Heart left ventricle (tissue), 13 donors: ENCODE measurements around the gene DAB1.

Experiments used
- CTCF ChIP-seq, 12 donors: fragments of 200-600 bp; sonication (generic) in 4 of 12; IDR thresholded peaks; one replicate each; pipeline versions ENCODE4 v1.5.0 to v1.8.0; 2018 to 2022; ENCODE audit warnings: antibody characterized with exemption in 12 of 12, mild to moderate bottlenecking in 5 of 12
- POLR2A ChIP-seq, 2 donors: fragments of 450-650 bp; IDR thresholded peaks; one replicate each; pipeline ENCODE4 v1.6.1; 2017; ENCODE audit warnings: antibody characterized with exemption in 2 of 2, mild to moderate bottlenecking in 2 of 2, moderate library complexity in 2 of 2
- donor health status: ischemic (EF 13 %, LVEDD 7.1; RV severe dilation, severe dysfunction).
- donor health status: DM: no; HTN: yes; CAD: no.
- donor health status: DM: no; HTN: no; CAD: no.
- donor health status: ischemic (EF 25% LVEDD 6.9; RV normal size, moderate dysfunction).
- donor health status: ischemic (EF 25% LVEDD 5.7; RV mildly dilated, moderate dysfunction).
- donor health status: ischemic (EF 35%, LVEDD 5.7; RV mildly dilated, moderate dysfunction).
- donor health status: nonischemic (EF 11% LVEDD 7.7; RV severe dilation, severe dysfunction).
- donor health status: DM: yes; HTN: yes; CAD: no.
- donor health status: PGD.
- donor health status: ischemic (EF 29% LVEDD 5.4; RV normal size, mild dysfunction).
- donor health status: nonischemic (EF 23%, LVEDD 6.1; RV moderate dilation, normal function).

GRCh38 chr1:57464756-57465155, 40.9 kb upstream of the DAB1 start:
- TF ChIP-seq CTCF (IDR thresholded peaks at IDR 0.05) (no peak), POLR2A (IDR thresholded peaks at IDR 0.05) (no peak)
